ENCODE data around the gene CYTIP. TPM values are rescaled to one million over a fixed set of nuclear protein-coding genes. Genes with fewer than 3 reads are reported as not detected.

The CYTIP gene
- polyA plus RNA-seq, 1 of the 3 experiments (the other 2 are of a cell fraction) = not detected

DNA sequence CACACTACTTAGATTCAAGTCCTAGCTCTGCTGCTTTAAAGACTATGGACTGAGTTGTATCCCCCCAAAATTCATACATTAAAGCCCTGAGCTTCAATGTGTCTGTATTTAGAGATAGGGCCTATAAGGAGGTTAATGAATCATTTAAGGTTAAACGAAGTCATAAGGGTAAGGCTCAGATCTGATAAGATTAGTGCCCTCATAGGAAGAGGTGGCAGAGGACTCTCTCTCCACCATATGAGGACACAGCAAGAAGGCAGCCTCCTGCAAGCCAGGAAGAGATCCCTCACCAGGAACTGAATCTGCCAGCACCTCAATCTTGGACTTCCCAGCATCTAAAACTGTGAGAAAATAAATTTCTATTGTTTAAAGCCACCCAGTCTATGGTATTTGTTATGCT is 3.1 kb upstream of the CYTIP start:
- ChIA-PET CTCF (no interaction called here), POLR2A (no interaction called here)
- Histone ChIP-seq H3F3A (replicated peaks; ENCODE audit: insufficient read depth) (no peaks in the 10 kb centered on the region), H3K27me3 (ENCODE audit: insufficient read depth) (peaks cover 14% of the 10 kb centered on the region), H3K9ac (no peak overlapping the region), H3K4me3 (ENCODE audit: low read depth in 2 of 2, low read length in 1 of 2) (no peak overlapping the region), H3K9me3 (no peaks in the 10 kb centered on the region), H3K27ac (ENCODE audit: low read depth in 2 of 2, low read length in 1 of 2) (no peak overlapping the region), H3K79me2 (ENCODE audit: insufficient read depth) (no peaks in the 10 kb centered on the region), H4K20me1 (ENCODE audit: insufficient read depth) (no peaks in the 10 kb centered on the region), H3K4me1 (ENCODE audit: control insufficient read depth in 1 of 2, insufficient read depth in 2 of 2, low read depth in 1 of 2, low read length in 1 of 2) (no peaks in the 10 kb centered on the region), H2AFZ (ENCODE audit: low read depth) (no peak overlapping the region), H3K4me2 (no peak overlapping the region), H3K36me3 (replicated peaks in 1 of 2; ENCODE audit: control insufficient read depth in 1 of 2, insufficient read depth in 2 of 2, low read length in 1 of 2) (no peaks in the 10 kb centered on the region), H3K9me2 (no peaks in the 10 kb centered on the region)
- 7% methylated on average over 1 of the region's 1 CpG for WGBS (ENCODE audit: low lambda C conversion rate)
- no peak for TF ChIP-seq TEAD4 (IDR thresholded peaks at IDR 0.05; ENCODE audit: borderline replicate concordance, insufficient read depth)
- no peak for TF ChIP-seq NRF1 (IDR thresholded peaks at IDR 0.05; ENCODE audit: low read depth, low read length)
- TF ChIP-seq RAD21 (IDR thresholded peaks at IDR 0.05; ENCODE audit: low read length) = no peak
- TF ChIP-seq, protein P1, sequence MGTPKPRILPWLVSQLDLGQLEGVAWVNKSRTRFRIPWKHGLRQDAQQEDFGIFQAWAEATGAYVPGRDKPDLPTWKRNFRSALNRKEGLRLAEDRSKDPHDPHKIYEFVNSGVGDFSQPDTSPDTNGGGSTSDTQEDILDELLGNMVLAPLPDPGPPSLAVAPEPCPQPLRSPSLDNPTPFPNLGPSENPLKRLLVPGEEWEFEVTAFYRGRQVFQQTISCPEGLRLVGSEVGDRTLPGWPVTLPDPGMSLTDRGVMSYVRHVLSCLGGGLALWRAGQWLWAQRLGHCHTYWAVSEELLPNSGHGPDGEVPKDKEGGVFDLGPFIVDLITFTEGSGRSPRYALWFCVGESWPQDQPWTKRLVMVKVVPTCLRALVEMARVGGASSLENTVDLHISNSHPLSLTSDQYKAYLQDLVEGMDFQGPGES (IDR thresholded peaks at IDR 0.05; ENCODE audit: low read depth, low read length) = no peak
- no peak for TF ChIP-seq RFX5 (IDR thresholded peaks at IDR 0.05; ENCODE audit: low read length)
- TF ChIP-seq SMC3 (IDR thresholded peaks at IDR 0.05; ENCODE audit: low read depth, low read length) = no peak
- TF ChIP-seq RCOR1 (IDR thresholded peaks at IDR 0.05; ENCODE audit: low read length) = no peak
- no peak for TF ChIP-seq FOSL2 (IDR thresholded peaks at IDR 0.05; ENCODE audit: borderline replicate concordance, low read depth)
- TF ChIP-seq, protein P2, sequence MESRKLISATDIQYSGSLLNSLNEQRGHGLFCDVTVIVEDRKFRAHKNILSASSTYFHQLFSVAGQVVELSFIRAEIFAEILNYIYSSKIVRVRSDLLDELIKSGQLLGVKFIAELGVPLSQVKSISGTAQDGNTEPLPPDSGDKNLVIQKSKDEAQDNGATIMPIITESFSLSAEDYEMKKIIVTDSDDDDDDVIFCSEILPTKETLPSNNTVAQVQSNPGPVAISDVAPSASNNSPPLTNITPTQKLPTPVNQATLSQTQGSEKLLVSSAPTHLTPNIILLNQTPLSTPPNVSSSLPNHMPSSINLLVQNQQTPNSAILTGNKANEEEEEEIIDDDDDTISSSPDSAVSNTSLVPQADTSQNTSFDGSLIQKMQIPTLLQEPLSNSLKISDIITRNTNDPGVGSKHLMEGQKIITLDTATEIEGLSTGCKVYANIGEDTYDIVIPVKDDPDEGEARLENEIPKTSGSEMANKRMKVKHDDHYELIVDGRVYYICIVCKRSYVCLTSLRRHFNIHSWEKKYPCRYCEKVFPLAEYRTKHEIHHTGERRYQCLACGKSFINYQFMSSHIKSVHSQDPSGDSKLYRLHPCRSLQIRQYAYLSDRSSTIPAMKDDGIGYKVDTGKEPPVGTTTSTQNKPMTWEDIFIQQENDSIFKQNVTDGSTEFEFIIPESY (IDR thresholded peaks at IDR 0.05; ENCODE audit: borderline replicate concordance, low read depth) = no peak
- no peak for DNase-seq

DNA sequence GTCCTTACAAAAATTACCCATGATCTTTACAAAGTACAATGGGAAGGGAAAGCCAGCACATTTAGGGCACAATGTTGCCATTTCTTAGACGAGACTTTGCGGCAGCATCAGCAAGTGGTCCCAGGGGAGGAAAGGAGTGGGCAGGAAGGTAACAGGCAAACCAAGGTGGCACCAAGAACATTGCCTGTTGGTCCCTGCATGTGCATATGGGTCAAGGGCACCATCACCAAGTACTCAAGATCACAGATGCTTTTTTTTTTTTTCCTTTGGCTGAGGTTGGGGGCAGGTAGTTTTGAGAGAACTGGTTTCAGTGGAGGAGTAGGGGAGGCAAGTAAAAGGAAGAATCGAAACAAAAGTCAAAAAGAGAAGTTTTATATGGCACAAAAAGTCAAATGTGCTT is 752 bp upstream of the CYTIP start:
- Histone ChIP-seq H3F3A (replicated peaks; ENCODE audit: insufficient read depth) (no peaks in the 10 kb centered on the region), H3K4me1 (ENCODE audit: control insufficient read depth in 1 of 2, insufficient read depth in 2 of 2, low read depth in 1 of 2, low read length in 1 of 2) (peaks cover 0 to 8% of the 10 kb centered on the region in 2 experiments; a peak in 2 of 4 replicates), H3K27me3 (ENCODE audit: insufficient read depth) (peaks cover 36% of the 10 kb centered on the region), H2AFZ (ENCODE audit: low read depth) (no peak overlapping the region), H3K9me3 (no peaks in the 10 kb centered on the region), H3K79me2 (ENCODE audit: insufficient read depth) (no peaks in the 10 kb centered on the region), H3K9me2 (no peaks in the 10 kb centered on the region), H4K20me1 (ENCODE audit: insufficient read depth) (no peaks in the 10 kb centered on the region), H3K4me2 (no peak overlapping the region), H3K36me3 (replicated peaks in 1 of 2; ENCODE audit: control insufficient read depth in 1 of 2, insufficient read depth in 2 of 2, low read length in 1 of 2) (no peaks in the 10 kb centered on the region), H3K27ac (ENCODE audit: low read depth in 2 of 2, low read length in 1 of 2) (no peak overlapping the region), H3K4me3 (ENCODE audit: low read depth in 2 of 2, low read length in 1 of 2) (no peak overlapping the region), H3K9ac (no peak overlapping the region)
- CTCF ChIA-PET = no interaction called here
- POLR2A ChIA-PET = no interaction called here
- WGBS (ENCODE audit: low lambda C conversion rate) = 9% methylated on average over 3 of the region's 3 CpGs
- no peak for DNase-seq
- TF ChIP-seq, protein P3, sequence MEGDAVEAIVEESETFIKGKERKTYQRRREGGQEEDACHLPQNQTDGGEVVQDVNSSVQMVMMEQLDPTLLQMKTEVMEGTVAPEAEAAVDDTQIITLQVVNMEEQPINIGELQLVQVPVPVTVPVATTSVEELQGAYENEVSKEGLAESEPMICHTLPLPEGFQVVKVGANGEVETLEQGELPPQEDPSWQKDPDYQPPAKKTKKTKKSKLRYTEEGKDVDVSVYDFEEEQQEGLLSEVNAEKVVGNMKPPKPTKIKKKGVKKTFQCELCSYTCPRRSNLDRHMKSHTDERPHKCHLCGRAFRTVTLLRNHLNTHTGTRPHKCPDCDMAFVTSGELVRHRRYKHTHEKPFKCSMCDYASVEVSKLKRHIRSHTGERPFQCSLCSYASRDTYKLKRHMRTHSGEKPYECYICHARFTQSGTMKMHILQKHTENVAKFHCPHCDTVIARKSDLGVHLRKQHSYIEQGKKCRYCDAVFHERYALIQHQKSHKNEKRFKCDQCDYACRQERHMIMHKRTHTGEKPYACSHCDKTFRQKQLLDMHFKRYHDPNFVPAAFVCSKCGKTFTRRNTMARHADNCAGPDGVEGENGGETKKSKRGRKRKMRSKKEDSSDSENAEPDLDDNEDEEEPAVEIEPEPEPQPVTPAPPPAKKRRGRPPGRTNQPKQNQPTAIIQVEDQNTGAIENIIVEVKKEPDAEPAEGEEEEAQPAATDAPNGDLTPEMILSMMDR (IDR thresholded peaks at IDR 0.05) = no peak
- TF ChIP-seq NFIC (IDR thresholded peaks at IDR 0.05; ENCODE audit: borderline replicate concordance) = no peak
- TF ChIP-seq, protein P2 (IDR thresholded peaks at IDR 0.05; ENCODE audit: borderline replicate concordance, low read depth) = no peak
- TF ChIP-seq ELF1 (IDR thresholded peaks at IDR 0.05) = no peak
- TF ChIP-seq, protein P4, sequence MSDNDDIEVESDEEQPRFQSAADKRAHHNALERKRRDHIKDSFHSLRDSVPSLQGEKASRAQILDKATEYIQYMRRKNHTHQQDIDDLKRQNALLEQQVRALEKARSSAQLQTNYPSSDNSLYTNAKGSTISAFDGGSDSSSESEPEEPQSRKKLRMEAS (IDR thresholded peaks at IDR 0.05; ENCODE audit: low read depth) = no peak
- no peak for TF ChIP-seq SIN3A (IDR thresholded peaks at IDR 0.05; ENCODE audit: borderline replicate concordance, low read depth, low read length)
- TF ChIP-seq, protein P1 (IDR thresholded peaks at IDR 0.05; ENCODE audit: low read depth, low read length) = no peak
- TF ChIP-seq TAF1 (IDR thresholded peaks at IDR 0.05; ENCODE audit: borderline replicate concordance, low read depth, low read length) = no peak
- no peak for TF ChIP-seq TCF12 (IDR thresholded peaks at IDR 0.05)

Data from SK-N-SH (cell line).